ENCODE measurements around the gene RUNX1.

RUNX1 gene

DNA sequence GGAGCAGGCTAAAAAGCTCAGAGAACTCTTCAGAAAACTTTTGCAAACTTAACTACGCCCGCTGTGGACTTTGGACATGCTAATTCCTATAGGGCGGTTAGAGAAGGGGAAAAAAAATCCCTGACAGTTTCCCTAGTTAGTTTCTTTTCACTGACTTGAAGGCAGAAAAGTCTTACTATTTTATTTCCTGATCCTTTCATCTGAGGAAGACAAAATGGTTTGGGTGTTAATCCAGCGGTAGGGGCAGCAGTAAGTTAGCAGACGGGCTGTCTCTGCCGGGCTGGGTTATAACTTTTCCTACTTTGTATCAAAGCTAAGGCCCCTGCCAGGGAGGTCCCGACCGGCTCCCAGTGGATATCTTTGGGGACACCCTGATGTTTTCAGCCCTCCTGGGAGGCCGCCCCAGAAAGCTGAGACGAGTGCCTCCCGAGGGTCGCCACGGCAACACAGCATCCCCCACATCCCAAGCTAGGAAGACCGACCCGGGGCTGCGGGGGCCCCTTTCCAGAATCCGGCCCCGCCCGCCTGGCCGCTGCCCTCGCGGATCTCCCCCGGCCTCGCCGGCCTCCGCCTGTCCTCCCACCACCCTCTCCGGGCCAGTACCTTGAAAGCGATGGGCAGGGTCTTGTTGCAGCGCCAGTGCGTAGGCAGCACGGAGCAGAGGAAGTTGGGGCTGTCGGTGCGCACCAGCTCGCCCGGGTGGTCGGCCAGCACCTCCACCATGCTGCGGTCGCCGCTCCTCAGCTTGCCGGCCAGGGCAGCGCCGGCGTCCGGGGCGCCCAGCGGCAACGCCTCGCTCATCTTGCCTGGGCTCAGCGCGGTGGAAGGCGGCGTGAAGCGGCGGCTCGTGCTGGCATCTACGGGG is 162.6 kb downstream of the RUNX1 start:
- TF ChIP-seq, protein P1, sequence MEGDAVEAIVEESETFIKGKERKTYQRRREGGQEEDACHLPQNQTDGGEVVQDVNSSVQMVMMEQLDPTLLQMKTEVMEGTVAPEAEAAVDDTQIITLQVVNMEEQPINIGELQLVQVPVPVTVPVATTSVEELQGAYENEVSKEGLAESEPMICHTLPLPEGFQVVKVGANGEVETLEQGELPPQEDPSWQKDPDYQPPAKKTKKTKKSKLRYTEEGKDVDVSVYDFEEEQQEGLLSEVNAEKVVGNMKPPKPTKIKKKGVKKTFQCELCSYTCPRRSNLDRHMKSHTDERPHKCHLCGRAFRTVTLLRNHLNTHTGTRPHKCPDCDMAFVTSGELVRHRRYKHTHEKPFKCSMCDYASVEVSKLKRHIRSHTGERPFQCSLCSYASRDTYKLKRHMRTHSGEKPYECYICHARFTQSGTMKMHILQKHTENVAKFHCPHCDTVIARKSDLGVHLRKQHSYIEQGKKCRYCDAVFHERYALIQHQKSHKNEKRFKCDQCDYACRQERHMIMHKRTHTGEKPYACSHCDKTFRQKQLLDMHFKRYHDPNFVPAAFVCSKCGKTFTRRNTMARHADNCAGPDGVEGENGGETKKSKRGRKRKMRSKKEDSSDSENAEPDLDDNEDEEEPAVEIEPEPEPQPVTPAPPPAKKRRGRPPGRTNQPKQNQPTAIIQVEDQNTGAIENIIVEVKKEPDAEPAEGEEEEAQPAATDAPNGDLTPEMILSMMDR (IDR thresholded peaks at IDR 0.05) = no peak
- no peak for TF ChIP-seq ZFX (IDR thresholded peaks at IDR 0.05; ENCODE audit: borderline replicate concordance)
- no peak overlapping the region for H3K27ac ChIP-seq

DNA sequence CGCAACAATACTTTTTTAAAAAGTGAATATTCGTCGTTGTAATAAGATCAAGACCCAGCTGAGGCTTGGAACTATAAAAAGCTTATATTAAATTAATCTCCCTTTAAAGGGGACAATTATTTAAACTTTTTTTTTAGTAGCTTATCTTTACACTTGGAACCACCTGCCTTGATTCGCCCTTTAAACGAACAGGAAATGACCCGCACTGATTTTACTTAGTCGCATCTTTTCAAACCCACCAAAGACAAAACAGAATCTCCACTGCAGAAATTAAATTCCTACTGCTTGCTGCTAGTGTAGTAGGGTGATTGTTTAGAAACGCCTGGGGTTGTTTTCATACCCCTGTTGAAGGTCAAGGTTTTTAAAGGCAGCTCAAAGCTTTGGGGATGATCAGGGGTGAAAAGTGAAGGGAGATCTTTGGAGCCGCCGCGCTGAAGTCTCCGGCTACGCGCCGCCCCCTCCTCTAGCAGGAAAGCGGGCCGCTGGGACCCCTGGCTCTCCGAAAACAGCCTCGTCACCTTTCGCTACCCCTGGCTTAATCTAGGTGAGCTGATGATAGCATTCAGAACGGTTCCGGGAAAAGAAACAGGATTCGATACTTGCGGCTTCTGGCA is 163.4 kb downstream of the RUNX1 start:
- H3K27ac ChIP-seq = no peak overlapping the region
- TF ChIP-seq ZFX (IDR thresholded peaks at IDR 0.05; ENCODE audit: borderline replicate concordance) = no peak

DNA sequence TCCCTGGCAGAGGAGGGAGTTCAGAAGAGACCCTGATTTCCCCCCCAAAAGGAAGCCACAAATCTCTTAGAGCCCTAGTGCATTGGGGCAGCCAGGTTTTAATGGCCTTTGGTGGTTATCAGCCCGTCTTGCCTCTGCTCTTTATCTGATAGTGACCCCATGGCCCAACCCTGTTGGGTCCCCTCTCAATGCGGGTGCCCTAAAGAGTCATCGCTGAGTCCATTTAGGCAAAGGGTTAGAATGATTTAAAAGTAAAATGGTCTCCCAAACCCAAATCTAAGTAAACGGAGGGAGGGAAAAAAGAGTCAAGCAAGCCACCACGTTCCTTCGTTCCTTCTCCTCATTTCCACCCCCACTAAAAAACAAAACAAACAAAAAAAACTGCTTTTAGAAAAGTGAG is 164.0 kb downstream of the RUNX1 start:
- H3K27ac ChIP-seq = no peak overlapping the region
- TF ChIP-seq, protein P1 (IDR thresholded peaks at IDR 0.05) = no peak
- TF ChIP-seq ZFX (IDR thresholded peaks at IDR 0.05; ENCODE audit: borderline replicate concordance) = no peak

DNA sequence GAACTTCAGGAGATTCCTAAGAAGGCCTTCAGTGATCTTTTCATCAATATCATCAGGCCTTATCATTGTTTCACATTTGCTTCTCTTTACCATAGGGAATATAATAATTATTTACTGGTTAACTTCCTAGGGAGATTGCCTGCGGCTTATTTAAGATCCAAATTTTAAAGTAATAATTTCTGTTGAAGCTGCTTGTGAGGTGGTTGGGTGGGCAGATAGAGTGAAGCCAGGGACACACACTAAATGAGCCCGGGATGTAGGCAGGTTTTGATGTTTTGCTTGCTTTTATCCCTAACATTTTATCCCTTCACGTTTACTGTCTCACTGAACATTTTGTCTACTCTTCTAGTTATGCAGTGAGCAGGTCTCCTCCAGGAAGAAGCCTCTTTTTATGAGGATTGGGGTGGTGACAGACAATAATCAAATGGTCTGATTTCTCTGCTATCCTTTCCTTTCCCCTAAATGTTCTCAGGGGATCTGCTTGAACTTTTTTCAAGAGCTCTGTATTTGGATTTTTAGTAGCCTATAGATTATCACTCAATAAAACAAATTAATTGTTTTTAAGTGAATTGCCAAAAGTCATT is 164.7 kb downstream of the RUNX1 start:
- H3K27ac ChIP-seq = no peak overlapping the region
- no peak for TF ChIP-seq ZFX (IDR thresholded peaks at IDR 0.05; ENCODE audit: borderline replicate concordance)
- TF ChIP-seq, protein P1 (IDR thresholded peaks at IDR 0.05) = no peak

DNA sequence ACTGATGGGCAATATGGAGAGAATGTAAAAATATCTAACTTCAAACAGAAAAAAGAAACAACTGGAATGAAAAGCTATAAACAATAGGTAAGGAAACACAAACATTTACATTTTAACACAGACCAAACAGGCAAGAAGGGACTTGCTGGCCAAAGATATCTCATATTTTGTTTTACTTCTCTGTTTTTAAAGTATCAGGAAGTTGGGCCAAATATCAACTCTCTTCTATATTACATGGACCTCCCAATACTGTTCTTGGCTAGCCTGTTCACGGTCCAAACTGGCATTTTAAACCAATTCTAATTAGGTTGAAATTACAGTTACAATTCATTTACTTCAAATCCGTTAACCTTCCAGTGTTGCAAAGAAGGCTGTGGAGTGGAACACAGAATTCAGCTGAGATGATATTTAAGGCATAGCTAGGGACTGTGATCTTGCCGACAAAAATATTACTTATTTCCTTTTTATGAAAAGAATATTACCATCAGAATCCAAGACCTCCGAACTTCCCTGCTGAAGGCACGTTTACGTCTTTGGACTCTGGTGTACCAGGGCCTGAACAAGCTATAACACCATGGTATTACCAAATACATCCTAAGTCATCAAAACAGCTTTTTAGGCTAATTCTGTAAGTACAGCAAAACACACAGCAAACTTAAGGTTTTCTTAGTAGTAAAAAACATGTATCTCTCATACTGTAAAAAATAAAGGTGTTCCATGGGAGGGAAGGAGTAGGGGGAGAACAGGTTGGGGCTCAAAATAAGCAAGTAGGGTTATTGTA is 165.4 kb downstream of the RUNX1 start:
- H3K27ac ChIP-seq = no peak overlapping the region
- TF ChIP-seq, protein P1 (IDR thresholded peaks at IDR 0.05) = no peak
- TF ChIP-seq ZFX (IDR thresholded peaks at IDR 0.05; ENCODE audit: borderline replicate concordance) = no peak

DNA sequence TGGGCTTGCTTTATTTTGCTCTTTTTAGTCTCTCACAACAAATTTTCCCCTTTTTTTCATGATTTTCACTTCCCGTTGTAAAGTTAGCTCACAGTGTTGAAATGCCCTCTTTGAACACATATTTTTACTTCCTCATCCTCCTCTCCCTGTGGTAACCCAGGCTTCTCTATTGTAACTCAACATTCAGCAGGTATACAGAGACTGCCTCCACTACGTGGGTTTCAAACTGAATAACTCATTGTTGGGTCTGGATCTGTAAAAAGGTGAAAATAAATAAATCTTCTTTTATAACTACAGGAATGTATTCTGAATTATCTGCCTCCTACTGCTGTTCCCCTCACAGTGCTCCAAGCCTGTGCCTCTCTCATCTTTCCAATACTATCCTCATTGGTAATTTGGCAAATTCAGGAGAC is 166.4 kb downstream of the RUNX1 start:
- no peak for TF ChIP-seq ZFX (IDR thresholded peaks at IDR 0.05; ENCODE audit: borderline replicate concordance)
- TF ChIP-seq, protein P1 (IDR thresholded peaks at IDR 0.05) = no peak
- no peak overlapping the region for H3K27ac ChIP-seq

DNA sequence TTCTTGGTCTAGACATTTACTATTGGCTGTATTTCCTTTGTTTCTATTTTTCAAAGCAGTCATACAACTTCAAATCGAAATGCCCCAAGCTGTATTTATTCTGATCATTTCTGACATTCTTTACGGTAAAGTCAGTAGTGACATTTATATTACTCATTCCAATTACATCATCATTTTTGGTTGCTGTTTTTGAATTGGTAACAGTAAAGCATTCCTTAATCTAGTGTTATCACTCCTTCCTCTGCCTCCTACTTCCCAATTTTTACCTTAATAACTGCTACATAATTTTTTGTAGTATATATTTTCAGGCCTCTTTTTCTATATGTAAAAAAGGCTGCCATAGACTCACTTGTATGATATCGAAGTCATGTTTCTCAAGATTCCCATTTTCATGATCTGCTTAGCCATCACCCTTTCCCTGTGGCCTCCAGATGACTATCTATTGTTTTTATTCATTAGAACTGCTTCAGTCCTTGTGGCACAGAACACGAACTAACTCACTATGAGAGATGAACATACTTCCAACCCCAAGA is 167.2 kb downstream of the RUNX1 start:
- no peak overlapping the region for H3K27ac ChIP-seq
- TF ChIP-seq, protein P1 (IDR thresholded peaks at IDR 0.05) = no peak
- no peak for TF ChIP-seq ZFX (IDR thresholded peaks at IDR 0.05; ENCODE audit: borderline replicate concordance)

Data from 22Rv1 (cell line).